HG03097 (cell line): Measurements from ENCODE around the gene MCOLN3.
"Not testable (repeated sequence)": the region's sequence is repeated elsewhere in the genome, so short reads cannot be mapped to it uniquely, and the experiment has no call there.

Source experiments
- ATAC-seq: cut with Tn5 transposase; IDR thresholded peaks from one replicate; pipeline ENCODE4 v1.9.1; 2021; ENCODE audit not compliant: unreplicated experiment, low FRiP score

MCOLN3 gene

DNA sequence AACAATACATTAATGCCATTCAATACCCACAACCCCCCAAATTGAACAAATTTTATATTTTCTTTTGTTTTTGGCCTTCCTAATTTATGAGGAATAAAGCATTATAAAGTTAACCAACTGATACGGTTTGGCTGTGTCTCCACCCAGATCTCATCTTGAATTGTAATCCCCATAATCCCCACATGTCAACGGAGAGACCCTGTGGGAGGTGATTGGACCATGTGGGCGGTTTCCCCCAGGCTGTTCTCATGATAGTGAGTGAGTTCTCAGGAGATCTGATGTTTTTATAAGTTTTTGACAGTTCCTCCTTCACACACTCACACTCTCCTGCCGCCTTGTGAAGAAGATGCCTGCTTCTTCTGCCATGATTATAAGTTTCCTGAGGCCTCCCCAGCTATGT is 6.4 kb upstream of the MCOLN3 start:
- no peak for ATAC-seq

- no peak for ATAC-seq
Observed at GRCh38 chr1:85049735-85050166, 1.5 kb upstream of the MCOLN3 start.

DNA sequence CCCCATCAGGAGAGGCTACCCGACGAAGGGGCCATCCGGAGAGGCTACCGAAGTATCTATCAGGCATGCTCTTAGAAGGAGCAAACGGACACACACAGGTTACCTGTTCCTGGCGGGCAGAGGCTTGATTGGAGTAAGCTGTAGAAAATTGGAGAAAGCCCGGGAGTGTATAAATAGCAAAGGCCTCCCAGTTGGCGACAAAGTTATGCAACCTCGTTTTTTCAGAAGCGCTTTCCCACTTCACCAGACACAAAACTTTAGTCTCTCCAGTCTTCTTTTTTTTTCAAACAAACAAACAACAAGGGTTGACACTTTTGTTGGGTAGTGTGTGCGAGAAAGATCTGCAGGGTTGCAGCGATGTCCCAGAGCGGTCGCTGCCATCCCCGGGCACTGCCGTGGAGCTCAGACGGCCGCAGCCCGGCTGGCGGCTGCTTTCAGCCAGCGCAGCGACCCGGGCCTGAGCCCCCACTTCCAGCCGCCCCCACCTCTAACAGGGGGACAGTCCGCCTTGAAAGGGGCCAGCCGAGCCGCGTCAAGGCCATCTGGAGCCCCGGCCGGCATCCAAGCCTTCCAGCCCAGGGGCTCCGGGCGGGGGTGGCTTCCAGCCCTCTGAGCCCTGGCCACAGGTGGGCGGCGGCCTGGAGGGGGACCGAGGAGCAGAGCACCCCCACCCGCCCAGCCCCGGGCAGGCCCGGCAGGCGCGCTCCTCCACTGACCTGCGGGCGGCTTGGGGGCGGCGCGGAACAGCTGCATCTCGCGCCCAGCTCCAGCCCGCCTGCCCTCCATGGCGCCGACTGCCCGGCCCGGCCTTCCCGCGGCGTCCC is 616 bp downstream of the MCOLN3 start:
- ATAC-seq: peak; percentile 59

GRCh38 chr1:85047144-85047471 is 1.2 kb downstream of the MCOLN3 start:
- ATAC-seq: no peak

- no peak for ATAC-seq
Observed at GRCh38 chr1:85042413-85042812, 5.9 kb downstream of the MCOLN3 start.

DNA sequence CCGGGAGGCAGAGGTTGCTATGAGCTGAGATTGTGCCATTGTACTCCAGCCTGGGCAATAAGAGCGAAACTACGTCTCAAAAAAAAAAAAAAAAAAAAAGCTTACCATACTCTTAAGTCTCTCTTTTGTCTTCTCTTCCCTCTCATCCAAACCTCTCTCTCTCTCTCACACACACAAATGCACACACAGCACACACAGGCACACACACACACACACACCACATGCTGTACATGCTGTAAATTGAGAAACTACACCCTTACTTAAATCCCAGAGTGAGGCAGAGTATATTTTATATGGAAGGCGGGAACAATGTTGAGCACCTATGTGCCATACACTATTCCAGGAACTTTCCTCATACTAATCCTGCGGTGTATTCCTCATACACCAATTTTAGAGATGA is 6.5 kb downstream of the MCOLN3 start:
- ATAC-seq: no peak

GRCh38 chr1:85033221-85033620 is 15.1 kb downstream of the MCOLN3 start:
- no peak for ATAC-seq

DNA sequence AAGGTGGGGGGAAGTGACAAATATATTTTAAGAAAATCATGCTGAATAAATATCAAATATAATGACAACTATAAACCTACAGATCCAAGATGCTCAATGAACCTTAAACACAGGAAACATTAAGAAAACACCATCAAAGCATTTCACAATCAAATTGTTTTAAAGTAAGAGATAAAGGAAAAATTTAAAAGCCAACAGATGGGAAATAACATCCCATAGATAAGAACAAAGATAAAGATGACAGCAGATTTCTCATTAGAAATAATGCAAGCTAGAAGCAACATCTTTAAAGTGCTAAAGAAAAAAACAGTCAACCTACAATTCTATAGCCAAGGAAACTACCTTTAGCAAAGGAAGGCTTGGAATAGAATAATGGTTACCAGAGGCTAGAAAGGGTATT is 17.8 kb downstream of the MCOLN3 start:
- no peak for ATAC-seq

GRCh38 chr1:85028151-85028550 is 20.1 kb downstream of the MCOLN3 start:
- no peak for ATAC-seq

GRCh38 chr1:85027242-85027983 is 20.9 kb downstream of the MCOLN3 start:
- peak; percentile 67 for ATAC-seq

DNA sequence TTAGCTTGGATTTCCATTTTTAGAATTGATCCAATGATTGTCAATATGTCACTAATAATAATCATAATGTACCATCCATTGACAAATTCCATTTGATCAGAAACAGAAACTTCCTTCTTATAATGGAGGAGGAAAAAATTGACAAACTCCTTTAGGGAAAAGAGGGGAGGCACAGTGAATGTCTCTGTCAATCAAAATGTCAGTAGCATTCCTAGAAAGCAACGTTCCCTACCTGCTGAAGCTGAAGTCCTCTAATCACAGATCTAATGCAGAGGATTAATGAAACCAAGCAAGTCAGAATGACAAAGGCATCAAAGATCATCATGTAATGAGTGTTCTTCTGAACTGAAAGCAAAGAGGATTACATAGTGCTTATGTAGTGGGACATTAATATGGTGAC is 22.4 kb downstream of the MCOLN3 start:
- no peak for ATAC-seq

DNA sequence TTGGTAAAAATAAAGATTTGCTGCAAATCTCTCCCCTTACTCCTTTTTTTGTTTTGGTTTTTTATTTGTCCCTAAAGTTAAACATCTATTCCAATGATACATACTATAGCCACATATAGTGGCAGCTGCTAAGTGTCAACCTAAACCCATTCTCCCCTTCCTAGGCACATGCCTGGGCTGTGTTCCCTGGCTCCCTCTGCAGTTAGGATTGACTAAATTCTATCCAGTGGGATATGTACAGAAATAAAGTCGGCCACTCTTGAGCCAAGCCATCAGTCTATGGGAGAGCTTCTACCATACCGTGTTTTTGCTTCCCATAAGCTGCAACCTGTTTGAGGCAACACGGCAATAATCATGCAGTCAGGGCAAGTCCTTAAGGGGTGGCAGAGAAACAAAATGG is 23.6 kb downstream of the MCOLN3 start:
- no peak for ATAC-seq

- ATAC-seq: no peak
Observed at GRCh38 chr1:85022700-85023099, 25.6 kb downstream of the MCOLN3 start.

DNA sequence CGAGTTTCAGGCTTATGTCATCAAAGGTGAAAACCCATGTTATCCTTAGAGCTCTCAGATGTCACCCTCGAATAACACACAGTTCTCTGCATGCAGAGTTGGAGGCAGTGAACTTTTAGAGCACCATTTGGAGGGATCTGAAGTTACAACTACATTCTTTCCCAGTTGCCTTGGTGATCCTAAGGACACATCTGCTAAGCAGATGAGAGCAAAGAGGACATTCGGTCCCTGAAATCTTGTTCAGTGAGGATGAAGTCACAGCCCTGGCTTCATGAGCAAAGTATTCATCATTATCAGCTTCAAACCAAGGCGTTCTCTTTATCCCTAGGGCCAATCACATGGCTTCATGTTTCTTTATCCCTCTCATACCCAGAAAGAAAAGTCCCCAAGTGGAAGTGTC is 28.3 kb downstream of the MCOLN3 start:
- no peak for ATAC-seq

GRCh38 chr1:85015826-85016225 is 32.5 kb downstream of the MCOLN3 start:
- no peak for ATAC-seq

GRCh38 chr1:85005641-85006040 is 42.7 kb downstream of the MCOLN3 start:
- ATAC-seq: not testable (repeated sequence)

DNA sequence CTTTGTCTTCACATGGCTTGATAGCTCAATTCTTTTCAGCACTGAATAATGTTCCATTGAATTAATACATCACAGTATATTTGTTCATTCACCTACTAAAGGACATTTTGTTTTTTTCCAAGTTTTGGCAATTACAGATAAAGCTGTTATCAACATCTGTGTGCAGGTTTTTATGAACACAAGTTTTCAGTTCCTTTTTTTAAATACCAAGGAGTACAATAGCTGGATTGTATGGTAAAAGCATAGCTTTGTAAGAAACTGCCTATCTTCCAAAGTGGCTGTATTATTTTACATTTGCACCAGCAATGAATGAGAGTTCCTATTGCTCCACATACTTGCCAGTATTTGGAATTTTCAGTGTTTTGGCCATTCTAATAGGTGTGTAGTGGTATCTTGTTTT is 46.6 kb downstream of the MCOLN3 start:
- no peak for ATAC-seq

DNA sequence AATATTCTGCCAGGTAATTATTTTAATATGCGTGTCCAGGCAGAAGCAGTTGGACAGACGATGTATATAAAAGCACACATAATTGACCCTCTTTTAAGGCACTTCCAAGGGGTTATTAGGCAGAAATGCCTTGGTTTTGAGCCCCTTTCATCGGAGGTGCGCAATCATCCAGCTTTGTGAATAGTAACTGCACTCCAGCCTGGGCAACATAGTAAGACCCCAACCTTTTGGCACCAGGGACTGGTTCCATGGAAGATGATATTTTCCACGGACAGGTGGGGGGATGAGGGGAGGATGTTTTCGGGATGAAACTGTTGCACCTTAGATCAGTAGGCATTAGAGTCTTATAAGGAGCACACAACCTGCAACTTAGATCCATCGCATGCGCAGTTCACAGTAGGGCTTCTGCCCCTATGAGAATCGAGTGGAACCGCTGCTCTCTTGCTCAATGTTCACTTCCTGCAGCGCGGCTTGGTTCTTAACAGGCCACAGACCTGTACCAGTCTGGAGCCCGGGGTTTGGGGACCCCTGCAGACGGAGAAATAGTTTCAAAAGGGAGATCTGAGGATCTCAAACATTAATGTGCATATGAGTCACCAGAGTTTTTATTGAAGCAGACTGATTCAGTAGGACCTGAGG is 49.5 kb downstream of the MCOLN3 start:
- ATAC-seq: no peak

DNA sequence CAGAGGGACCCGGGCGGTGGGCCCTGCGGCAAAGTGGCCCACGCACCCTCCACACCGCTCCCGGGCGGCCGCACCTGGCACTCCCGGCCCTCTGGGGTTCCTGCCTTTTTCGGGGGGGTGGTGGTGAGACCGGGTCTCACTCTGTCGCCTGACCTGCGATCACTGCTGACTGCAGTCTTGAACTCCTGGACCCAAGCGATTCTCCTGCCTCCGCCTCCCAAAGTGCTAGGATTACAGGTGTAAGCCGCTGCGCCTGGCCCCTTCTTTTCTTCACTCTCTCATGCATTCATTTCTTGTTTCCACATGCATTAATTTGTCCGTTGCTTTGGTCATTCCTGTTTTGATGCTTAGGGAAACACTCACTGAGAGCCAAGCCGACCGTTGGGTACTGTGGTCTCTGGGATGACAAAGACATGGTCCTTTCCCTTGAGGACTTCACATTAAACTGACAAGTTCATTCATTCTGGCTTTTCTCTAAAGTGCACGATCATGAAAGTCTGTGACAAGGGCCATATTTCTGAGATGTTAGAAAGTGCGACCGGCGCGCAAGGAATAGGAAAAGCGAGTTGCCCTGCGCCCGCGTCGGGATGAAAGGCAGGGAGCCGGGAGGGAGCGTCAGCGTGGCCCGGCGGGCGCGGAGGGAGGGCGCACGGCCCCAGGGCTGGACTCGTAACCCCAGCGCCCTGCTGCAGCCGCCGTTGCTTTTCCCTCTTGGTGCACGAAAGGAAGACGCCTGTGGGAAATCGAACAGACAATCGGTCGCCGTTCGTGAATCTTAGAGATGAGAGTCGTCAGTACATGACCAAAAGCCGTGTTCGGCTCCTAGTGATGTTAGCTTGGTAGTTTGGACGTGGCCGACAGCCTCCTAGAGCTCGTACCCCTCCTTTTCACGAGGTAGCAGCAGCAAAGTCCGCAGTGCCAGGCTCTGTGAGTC is 50.4 kb downstream of the MCOLN3 start:
- ATAC-seq: no peak

DNA sequence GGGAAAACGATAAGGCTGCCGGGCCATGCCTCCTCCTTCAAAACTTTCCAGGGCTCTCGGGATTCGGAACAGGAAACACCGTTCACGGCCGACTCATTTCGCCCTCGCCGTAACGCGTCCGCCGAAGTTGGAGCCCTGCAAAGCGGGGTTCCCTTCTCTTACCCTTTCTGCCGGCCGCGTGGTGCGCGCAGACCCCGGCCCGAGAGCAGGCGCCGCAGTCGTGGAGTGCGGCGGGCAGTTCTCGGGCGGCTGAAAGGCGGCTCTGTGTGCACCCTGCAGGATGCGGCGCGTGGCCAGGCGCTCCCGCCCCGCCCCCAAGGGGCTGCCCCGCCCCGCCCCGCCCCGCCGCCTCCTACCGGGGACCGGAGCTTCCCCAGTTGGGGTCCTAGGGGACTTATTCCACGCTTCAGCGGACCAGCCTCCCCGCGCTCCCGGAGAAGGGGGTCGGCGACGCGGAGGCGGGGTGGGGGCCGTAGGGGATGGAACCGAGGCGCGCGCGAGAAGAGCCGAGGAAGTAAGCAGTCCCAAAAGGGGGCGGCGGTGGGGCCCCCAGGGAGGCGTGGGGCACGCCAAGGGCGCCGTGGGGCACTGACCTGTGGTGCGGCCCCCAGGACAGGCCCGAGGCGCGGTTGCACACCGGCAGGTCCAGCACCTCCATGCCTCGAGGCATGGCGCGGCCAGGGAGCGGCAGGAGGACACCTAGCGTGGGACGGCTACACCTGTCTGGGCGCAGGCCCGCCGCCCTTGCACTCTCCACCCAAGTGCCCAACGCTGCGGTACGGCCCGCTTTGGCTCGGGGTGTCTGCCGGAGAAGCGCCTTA is 51.2 kb downstream of the MCOLN3 start, which contains the start of gene MCOLN2:
Gene MCOLN2, minus strand, starts transcription at position 268 of the 821 bp plus-strand sequence. Its CDS starts 241 bp downstream, at position 27.
- no peak for ATAC-seq
